Measurements from ENCODE around the gene VAT1L. TPM values are rescaled to one million over a fixed set of nuclear protein-coding genes. Genes with fewer than 3 reads are reported as not detected.

Gene VAT1L
- polyA plus RNA-seq, 1 of the 3 experiments (the other 2 are of a cell fraction), result 52.5 TPM

DNA sequence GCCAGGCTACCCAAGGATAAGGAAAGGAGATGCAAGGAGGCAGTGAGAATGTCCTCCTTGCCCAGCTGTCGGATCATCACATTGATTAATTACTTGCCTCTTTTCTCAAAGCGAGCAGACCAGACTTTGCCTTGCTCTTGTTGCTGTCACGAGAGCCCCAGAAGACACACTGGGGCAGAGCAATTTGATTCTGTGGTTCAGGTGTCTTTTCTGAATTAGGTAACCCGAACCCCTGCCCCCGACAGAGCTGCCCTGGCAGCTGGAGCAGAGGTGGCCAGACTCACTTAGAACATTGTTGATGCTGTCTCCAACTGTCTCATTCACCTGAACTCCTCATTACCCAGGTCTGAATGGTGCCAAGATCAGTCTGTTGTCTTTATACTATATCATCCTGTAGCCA, 34.3 kb downstream of the VAT1L start (continued):
- TF ChIP-seq, protein P1, sequence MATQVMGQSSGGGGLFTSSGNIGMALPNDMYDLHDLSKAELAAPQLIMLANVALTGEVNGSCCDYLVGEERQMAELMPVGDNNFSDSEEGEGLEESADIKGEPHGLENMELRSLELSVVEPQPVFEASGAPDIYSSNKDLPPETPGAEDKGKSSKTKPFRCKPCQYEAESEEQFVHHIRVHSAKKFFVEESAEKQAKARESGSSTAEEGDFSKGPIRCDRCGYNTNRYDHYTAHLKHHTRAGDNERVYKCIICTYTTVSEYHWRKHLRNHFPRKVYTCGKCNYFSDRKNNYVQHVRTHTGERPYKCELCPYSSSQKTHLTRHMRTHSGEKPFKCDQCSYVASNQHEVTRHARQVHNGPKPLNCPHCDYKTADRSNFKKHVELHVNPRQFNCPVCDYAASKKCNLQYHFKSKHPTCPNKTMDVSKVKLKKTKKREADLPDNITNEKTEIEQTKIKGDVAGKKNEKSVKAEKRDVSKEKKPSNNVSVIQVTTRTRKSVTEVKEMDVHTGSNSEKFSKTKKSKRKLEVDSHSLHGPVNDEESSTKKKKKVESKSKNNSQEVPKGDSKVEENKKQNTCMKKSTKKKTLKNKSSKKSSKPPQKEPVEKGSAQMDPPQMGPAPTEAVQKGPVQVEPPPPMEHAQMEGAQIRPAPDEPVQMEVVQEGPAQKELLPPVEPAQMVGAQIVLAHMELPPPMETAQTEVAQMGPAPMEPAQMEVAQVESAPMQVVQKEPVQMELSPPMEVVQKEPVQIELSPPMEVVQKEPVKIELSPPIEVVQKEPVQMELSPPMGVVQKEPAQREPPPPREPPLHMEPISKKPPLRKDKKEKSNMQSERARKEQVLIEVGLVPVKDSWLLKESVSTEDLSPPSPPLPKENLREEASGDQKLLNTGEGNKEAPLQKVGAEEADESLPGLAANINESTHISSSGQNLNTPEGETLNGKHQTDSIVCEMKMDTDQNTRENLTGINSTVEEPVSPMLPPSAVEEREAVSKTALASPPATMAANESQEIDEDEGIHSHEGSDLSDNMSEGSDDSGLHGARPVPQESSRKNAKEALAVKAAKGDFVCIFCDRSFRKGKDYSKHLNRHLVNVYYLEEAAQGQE (IDR thresholded peaks at IDR 0.05; ENCODE audit: low read depth, low read length), result no peak
- TF ChIP-seq TAF1 (IDR thresholded peaks at IDR 0.05; ENCODE audit: borderline replicate concordance, low read depth, low read length) (no peak), SMC3 (IDR thresholded peaks at IDR 0.05; ENCODE audit: low read depth, low read length) (no peak), FOXM1 (IDR thresholded peaks at IDR 0.05; ENCODE audit: low read depth) (no peak), YY1 (IDR thresholded peaks at IDR 0.05; ENCODE audit: low read depth) (no peak)

DNA sequence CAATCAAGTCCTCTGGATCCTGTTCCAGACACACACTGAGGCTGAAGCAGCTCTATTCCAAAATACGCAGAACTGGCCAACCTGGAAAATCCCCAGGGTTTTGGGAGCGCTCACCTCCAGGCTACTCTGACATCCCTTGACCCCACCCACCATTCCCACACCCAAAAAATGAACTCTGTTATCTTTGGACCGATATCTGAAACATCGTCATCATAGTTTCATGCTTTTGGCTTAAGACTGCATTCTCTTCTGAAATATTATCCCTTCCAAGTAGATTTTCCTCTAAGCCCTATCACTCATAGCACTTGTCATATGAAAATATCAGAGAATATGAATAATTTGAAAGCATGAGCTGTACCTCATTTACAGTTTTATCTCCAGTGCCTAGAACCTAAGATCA, 34.7 kb downstream of the VAT1L start:
- CTCF ChIA-PET, result interaction anchor here (0.9 kb wide), 1 partner anchor 154 kb away, joined by 3 read pairs; no protein-coding TSS in a partner anchor

DNA sequence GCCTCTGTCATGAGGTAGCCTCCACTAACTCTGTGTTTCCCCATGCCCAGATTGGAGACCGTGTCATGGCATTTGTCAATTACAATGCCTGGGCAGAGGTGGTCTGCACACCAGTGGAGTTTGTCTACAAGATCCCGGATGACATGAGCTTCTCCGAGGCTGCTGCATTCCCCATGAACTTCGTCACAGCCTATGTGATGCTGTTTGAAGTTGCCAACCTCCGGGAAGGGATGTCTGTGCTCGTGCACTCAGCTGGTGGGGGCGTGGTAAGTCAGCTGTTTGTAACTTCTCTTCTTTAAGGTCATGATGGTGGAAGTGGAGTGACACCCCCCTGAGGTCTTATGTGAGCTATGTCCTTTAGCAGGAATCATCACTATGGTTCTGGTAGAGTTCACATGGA, 36.8 kb downstream of the VAT1L start:
- 88% methylated on average over 7 of the region's 7 CpGs for WGBS (ENCODE audit: low lambda C conversion rate)

More for the DNA sequence above, 34.7 kb downstream of the VAT1L start:
- no peak for DNase-seq
- Histone ChIP-seq H3K36me3 (replicated peaks in 1 of 2; ENCODE audit: control insufficient read depth in 1 of 2, insufficient read depth in 2 of 2, low read length in 1 of 2) (peaks cover 7 to 23% of the 10 kb centered on the region in 2 experiments), H3K27ac (ENCODE audit: low read depth in 2 of 2, low read length in 1 of 2) (no peak overlapping the region), H3F3A (replicated peaks; ENCODE audit: insufficient read depth) (no peaks in the 10 kb centered on the region), H3K79me2 (ENCODE audit: insufficient read depth) (no peaks in the 10 kb centered on the region), H4K20me1 (ENCODE audit: insufficient read depth) (no peaks in the 10 kb centered on the region), H3K4me1 (ENCODE audit: control insufficient read depth in 1 of 2, insufficient read depth in 2 of 2, low read depth in 1 of 2, low read length in 1 of 2) (no peaks in the 10 kb centered on the region), H3K9ac (no peak overlapping the region), H2AFZ (ENCODE audit: low read depth) (no peak overlapping the region), H3K27me3 (ENCODE audit: insufficient read depth) (no peaks in the 10 kb centered on the region), H3K9me3 (no peaks in the 10 kb centered on the region), H3K4me2 (no peak overlapping the region), H3K4me3 (ENCODE audit: low read depth in 2 of 2, low read length in 1 of 2) (no peak overlapping the region), H3K9me2 (no peaks in the 10 kb centered on the region)
- WGBS (ENCODE audit: low lambda C conversion rate), result 84% methylated on average over 4 of the region's 4 CpGs
- TF ChIP-seq RXRA (IDR thresholded peaks at IDR 0.05; ENCODE audit: borderline replicate concordance, low read depth) (no peak), FOXJ3 (CRISPR knock-in tag; IDR thresholded peaks at IDR 0.05) (no peak), ELF1 (IDR thresholded peaks at IDR 0.05) (no peak), MEF2A (IDR thresholded peaks at IDR 0.05; ENCODE audit: borderline replicate concordance, low read depth) (no peak)
- POLR2A ChIA-PET, result no interaction called here

More for the DNA sequence above, 36.8 kb downstream of the VAT1L start:
- Histone ChIP-seq H3K36me3 (replicated peaks in 1 of 2; ENCODE audit: control insufficient read depth in 1 of 2, insufficient read depth in 2 of 2, low read length in 1 of 2) (peaks cover 4 to 16% of the 10 kb centered on the region in 2 experiments), H3K4me3 (ENCODE audit: low read depth in 2 of 2, low read length in 1 of 2) (no peak overlapping the region), H3K4me2 (no peak overlapping the region), H3K27me3 (ENCODE audit: insufficient read depth) (no peaks in the 10 kb centered on the region), H2AFZ (ENCODE audit: low read depth) (no peak overlapping the region), H3K9me3 (no peaks in the 10 kb centered on the region), H3K9me2 (no peaks in the 10 kb centered on the region), H4K20me1 (ENCODE audit: insufficient read depth) (no peaks in the 10 kb centered on the region), H3K9ac (no peak overlapping the region), H3F3A (replicated peaks; ENCODE audit: insufficient read depth) (no peaks in the 10 kb centered on the region), H3K79me2 (ENCODE audit: insufficient read depth) (no peaks in the 10 kb centered on the region), H3K27ac (ENCODE audit: low read depth in 2 of 2, low read length in 1 of 2) (no peak overlapping the region), H3K4me1 (ENCODE audit: control insufficient read depth in 1 of 2, insufficient read depth in 2 of 2, low read depth in 1 of 2, low read length in 1 of 2) (no peaks in the 10 kb centered on the region)
- no peak for DNase-seq
- ChIA-PET POLR2A (no interaction called here), CTCF (no interaction called here)
- TF ChIP-seq, protein P1 (IDR thresholded peaks at IDR 0.05; ENCODE audit: low read depth, low read length), result no peak
- TF ChIP-seq NFIC (IDR thresholded peaks at IDR 0.05; ENCODE audit: borderline replicate concordance), result no peak
- no peak for TF ChIP-seq FOXM1 (IDR thresholded peaks at IDR 0.05; ENCODE audit: low read depth)
- TF ChIP-seq RXRA (IDR thresholded peaks at IDR 0.05; ENCODE audit: borderline replicate concordance, low read depth), result no peak
- no peak for TF ChIP-seq TCF12 (IDR thresholded peaks at IDR 0.05)
- no peak for TF ChIP-seq GATA2 (CRISPR knock-in tag; IDR thresholded peaks at IDR 0.05)
- TF ChIP-seq POLR2AphosphoS5 (IDR thresholded peaks at IDR 0.05; ENCODE audit: low read depth, low read length), result no peak
- no peak for TF ChIP-seq NRF1 (IDR thresholded peaks at IDR 0.05; ENCODE audit: low read depth, low read length)
- TF ChIP-seq EP300 (IDR thresholded peaks at IDR 0.05; ENCODE audit: borderline replicate concordance in 1 of 2, low read depth in 1 of 2, low read length in 1 of 2), result no peak
